NCI-H2196 (cell line): ENCODE results near the gene KCTD18.

Experiments
- DNase-seq: peaks from one replicate; lab custom pipeline; 2025; ENCODE audit not compliant: unreplicated experiment; lab: John Stamatoyannopoulos, UW

The KCTD18 gene

GRCh38 chr2:200486529-200486928, 23.3 kb downstream of the KCTD18 start:
- DNase-seq, result no peak

GRCh38 chr2:200484934-200485333, 24.9 kb downstream of the KCTD18 start:
- no peak for DNase-seq

- DNase-seq, result peak; percentile 70
Observed at GRCh38 chr2:200483729-200484198, 26.1 kb downstream of the KCTD18 start.

GRCh38 chr2:200482194-200482593, 27.7 kb downstream of the KCTD18 start:
- no peak for DNase-seq

GRCh38 chr2:200479692-200480265, 30.1 kb downstream of the KCTD18 start:
- no peak for DNase-seq

GRCh38 chr2:200477667-200478131, 32.2 kb downstream of the KCTD18 start:
- no peak for DNase-seq

GRCh38 chr2:200476836-200477235, 33.0 kb downstream of the KCTD18 start:
- no peak for DNase-seq

GRCh38 chr2:200475795-200476194, 34.1 kb downstream of the KCTD18 start:
- DNase-seq, result no peak

GRCh38 chr2:200472853-200473464, 36.9 kb downstream of the KCTD18 start:
- no peak for DNase-seq

GRCh38 chr2:200471928-200472645, 37.8 kb downstream of the KCTD18 start:
- no peak for DNase-seq

GRCh38 chr2:200471324-200471848, 38.5 kb downstream of the KCTD18 start:
- DNase-seq, result peak; percentile 26

GRCh38 chr2:200470230-200470629, 39.6 kb downstream of the KCTD18 start:
- no peak for DNase-seq

- DNase-seq, result no peak
Observed at GRCh38 chr2:200469708-200470211, 40.1 kb downstream of the KCTD18 start.

- no peak for DNase-seq
Observed at GRCh38 chr2:200467806-200468681, 41.8 kb downstream of the KCTD18 start.

GRCh38 chr2:200466425-200467418, 43.1 kb downstream of the KCTD18 start:
- no peak for DNase-seq

GRCh38 chr2:200463452-200463851, 46.4 kb downstream of the KCTD18 start:
- DNase-seq, result no peak

GRCh38 chr2:200461846-200462710, 47.8 kb downstream of the KCTD18 start:
- DNase-seq, result no peak

GRCh38 chr2:200459101-200459500, 50.8 kb downstream of the KCTD18 start:
- no peak for DNase-seq

GRCh38 chr2:200456567-200456966, 53.3 kb downstream of the KCTD18 start:
- DNase-seq, result no peak
